EL (cell line): ENCODE measurements around the gene BAAT.
"Not testable (repeated sequence)": the region's sequence is repeated elsewhere in the genome, so short reads cannot be mapped to it uniquely, and the experiment has no call there.

Experiments
- DNase-seq: peaks from one replicate; pipeline ENCODE4 v3.0.0-alpha.2; 2016

The BAAT gene

GRCh38 chr9:101359679-101360078 lies 25.1 kb downstream of the BAAT start:
- DNase-seq, result no peak

- no peak for DNase-seq
These were observed 28.2 kb downstream of the BAAT start for GRCh38 chr9:101356619-101357018.

DNA sequence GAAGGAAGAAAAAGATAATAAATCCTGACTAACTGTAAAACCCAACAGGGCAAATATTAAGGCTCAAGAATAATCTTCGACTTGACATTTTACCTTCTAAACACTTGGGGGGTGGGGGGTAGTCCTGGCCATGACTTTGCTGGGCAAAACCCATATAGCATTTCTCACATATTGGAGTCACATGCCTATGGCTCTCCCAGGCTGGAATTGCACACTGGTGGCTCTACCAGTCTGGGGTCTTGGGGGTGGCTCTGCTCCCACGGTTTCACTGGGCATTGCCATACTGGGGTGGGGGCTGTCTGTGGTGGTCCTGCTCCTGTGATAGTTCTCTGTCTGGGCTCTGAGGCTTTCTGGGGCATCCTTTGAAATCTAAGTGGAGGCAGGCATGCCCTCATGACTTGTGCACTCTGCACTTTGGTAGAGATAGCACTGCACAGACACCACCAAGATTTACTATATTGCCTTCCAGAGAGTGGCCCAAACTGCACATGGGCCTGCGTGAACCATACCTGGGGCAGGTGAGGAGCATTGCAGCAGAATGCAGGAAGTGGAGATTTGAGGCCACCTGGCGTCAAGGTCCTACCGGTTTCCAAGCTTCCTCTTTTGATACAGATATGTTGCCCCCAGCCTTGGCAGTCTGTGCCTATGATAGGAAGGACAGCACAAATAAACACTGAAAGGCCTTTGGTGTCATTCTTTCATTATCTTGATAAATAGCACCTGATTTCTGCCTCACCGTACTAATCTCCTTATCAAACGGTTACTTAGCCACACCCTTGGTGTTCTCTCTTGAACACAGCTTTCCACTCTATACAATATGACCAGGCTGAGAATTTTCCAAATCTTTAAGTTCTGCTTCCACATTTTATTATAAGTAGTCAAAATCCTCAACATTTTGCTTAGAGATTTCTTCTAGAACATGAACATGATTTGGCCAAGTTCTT lies 29.8 kb downstream of the BAAT start:
- DNase-seq, result no peak

DNA sequence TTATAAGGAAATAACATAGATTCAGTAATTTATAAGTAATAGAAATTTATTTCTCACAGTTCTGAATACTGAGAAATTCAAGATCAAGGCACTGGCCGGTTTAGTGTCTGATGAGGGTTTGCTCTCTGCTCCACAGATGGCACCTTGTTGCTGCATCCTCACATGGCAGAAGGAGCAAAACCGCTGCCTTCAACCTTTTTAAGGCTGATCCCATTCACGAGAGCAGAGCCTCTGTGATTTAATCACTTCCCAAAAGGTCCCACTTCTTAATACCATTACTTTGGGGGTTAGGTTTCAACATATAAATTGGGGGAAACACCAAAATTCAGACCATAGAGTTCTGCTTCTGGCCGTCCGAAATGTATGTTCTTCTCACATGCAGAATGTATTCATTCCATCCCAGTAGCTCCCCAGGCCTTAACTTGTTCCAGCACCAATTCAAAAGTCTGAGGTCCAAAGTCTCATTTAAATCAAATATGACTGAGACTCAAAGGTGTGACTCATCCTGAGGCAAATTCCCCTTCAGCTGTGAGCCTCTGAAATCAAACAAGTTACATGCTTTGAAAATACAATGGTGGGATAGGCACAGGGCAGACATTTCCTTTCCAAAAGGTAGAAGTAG lies 30.6 kb downstream of the BAAT start:
- no peak for DNase-seq

GRCh38 chr9:101353683-101354082 lies 31.1 kb downstream of the BAAT start:
- no peak for DNase-seq

- no peak for DNase-seq
These were observed 31.8 kb downstream of the BAAT start for GRCh38 chr9:101352892-101353463.

DNA sequence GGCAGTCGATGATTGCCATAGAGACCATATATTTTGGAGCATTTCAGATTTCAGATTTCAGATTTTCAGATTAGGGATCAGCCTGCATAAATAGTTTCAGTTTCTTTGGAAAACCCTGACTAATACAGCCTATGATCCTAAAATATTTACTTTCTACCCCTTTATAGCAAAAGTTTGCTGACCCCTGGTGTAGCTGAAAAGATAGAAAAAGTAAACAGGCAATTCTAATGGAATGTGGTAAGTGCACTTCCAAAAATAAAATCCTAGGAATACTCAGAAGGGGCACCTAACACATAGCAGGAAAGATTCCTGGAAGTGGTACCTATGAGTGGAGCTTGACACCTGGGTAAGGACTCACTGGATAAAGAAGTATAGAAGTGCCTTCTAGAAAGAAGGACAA lies 34.5 kb downstream of the BAAT start:
- no peak for DNase-seq

DNA sequence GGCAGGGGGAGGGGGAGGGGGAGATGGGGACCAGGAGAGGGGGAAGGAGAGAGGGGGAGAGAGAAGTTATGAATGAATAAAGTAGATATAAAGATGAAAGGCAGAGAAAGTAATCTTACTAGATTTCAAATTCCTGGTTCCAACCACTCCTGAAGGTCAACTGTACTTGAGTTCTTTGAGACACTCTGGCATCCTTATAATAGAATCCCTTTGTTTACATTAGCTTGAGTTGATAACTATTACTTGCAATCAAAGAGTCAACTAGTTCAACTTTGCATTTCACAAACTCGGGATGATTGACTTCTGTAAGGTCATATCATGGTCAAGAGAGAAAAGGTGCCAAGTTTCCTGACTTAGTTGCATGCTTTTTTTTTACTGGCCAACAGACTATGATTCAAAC lies 42.2 kb downstream of the BAAT start:
- DNase-seq, result no peak

DNA sequence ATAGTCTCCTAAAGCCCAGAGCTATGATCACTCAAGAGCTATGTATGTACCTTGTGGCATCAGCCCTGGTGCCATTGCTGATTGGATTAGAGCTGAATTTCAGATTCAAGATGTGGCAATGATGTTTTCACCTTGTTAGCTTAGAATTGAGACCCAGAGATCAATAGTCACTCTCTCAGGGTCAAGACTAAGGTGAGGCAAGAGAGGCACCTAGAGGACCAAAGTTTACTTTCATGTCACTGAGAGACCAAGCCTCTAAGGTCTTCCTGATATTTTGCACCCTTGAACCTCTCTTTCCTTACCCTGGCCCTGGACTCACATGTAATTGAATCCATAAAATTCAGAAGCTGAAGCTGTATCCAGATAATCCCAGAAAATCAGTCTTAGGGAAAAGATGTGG lies 42.8 kb downstream of the BAAT start:
- no peak for DNase-seq

DNA sequence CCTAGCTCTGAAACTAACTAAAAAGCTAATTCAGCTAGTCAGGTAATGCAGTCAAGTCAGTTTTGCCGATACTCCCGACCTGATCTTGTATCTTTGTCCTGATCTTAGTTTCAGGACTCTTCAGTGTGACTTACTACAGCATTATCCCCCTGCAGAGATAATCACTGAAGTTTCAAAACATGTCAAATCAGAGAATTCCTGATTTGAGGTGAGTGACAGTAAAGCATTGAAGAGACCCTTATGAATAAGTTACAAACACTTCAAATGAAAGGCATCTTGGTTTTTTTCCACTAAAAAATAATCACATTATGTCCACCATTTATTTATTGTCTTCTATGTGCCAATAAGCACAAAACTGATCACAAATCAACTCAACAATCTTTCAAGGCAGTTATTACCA lies 47.6 kb downstream of the BAAT start:
- DNase-seq, result no peak

DNA sequence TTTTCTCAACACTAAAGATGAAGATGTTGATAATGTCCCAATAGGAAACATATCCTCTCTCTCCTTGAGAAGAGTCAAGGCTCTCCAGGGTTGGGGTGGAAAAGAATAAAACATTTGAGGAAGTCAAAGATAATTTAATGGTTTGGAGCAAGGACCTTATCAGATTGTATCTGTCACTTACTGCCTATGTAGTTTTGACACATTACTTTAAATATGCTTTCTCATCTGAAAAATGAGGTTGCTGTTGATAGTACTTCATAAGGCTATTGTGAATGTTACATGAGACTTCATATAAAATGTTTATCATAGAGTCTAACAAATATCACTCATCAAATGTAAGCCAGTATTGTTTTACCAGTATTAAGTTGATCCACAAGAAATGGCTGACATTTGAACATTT lies 48.7 kb downstream of the BAAT start:
- DNase-seq, result no peak

DNA sequence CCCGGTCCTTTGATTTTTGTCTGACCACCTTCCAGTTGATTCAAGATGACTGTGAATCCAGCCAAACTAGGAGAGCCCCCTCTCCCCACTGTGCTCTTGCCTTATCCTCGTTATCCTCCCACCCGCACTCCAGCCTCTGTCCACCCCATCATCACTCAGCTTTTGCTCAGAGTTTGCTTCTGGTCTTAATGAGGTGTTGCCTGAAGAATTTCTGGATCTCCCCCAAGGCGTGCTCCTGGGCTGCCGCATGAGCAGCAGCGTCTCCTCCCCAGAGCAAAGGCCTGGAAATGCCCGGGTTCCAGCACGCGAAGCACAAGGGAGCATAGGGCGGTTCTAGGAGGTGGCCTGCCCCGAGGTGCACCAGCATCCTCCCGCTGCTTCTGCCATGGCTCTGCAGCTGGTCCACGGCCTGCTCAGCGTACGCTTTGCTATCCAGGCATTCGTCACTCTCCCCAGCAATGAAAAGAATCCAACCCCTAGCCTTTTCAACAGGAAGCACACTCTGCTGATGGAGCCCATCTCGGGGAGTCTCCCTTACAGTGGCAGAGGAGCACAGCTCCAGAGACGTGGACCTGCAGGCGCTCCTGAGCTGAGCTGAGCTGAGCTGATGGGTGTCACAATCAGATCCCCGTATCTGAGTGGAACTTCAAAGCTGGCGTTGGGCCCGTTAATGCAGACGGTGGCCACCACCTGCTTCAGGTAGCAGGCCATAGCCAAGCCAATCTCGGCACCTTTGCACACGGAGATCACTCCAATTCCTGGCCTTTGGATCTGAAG lies 50.7 kb downstream of the BAAT start:
- DNase-seq, result no peak

GRCh38 chr9:101333490-101333889 lies 51.3 kb downstream of the BAAT start:
- DNase-seq, result no peak

DNA sequence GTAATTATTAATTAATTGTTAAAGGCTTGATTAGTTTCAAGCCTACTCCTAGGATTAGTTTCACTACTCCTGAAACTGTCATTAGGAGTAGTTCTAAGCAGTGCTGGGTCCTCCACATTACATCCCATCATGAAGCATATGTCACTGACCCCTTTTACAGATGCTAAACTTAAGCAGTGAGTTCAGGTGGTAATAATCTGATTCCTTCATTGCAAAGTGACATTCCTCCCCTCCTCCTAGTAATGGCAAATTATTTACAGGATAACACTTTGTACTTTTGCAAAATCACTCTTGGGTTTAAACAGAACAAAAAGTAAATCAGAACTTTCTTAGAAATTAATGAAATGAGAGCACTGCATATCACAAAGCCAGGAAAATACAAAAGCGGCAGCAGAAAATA lies 52.4 kb downstream of the BAAT start:
- no peak for DNase-seq

DNA sequence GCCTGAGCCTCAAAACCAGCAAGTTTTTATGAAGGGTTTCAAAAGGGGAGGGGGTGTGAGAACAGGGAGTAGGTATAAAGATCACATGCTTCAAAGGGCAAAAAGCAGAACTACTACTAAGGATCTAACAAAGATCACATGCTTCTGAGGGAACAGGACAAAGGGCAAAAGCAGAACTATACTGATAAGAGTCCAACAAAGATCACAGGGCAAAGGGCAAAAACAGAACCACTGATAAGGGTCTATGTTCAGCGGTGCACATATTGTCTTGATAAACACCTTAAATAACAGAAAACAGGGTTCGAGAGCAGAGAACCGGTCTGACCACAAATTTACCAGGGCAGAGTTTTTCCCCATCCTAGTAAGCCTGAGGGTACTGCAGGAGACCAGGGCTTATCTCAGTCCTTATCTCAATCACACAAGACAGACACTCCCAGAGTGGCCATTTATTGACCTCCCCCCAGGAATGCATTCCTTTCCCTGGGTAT lies 57.3 kb downstream of the BAAT start:
- not testable (repeated sequence) for DNase-seq

- DNase-seq, result no peak
These were observed 58.3 kb downstream of the BAAT start for GRCh38 chr9:101326501-101326900.

GRCh38 chr9:101326035-101326434 lies 58.8 kb downstream of the BAAT start:
- DNase-seq, result no peak

DNA sequence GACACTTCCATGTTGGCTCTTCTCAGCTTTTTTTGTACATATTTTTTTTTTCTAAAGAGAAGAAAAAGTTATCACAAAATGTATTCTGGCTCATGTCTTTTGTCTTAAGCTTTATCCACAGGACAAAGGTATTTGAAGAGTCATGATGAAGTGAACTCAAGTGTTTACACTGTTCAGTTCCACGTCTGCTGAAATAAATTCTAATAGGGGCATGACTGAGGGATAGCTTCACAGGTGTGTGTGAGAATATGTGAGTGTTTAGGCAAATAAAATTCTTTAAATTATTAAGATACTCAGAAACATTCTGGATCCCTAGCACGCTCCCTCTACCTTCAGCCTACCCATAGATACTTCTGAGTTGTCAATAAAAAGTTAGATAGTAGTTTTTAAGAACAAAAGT lies 59.8 kb downstream of the BAAT start:
- no peak for DNase-seq

DNA sequence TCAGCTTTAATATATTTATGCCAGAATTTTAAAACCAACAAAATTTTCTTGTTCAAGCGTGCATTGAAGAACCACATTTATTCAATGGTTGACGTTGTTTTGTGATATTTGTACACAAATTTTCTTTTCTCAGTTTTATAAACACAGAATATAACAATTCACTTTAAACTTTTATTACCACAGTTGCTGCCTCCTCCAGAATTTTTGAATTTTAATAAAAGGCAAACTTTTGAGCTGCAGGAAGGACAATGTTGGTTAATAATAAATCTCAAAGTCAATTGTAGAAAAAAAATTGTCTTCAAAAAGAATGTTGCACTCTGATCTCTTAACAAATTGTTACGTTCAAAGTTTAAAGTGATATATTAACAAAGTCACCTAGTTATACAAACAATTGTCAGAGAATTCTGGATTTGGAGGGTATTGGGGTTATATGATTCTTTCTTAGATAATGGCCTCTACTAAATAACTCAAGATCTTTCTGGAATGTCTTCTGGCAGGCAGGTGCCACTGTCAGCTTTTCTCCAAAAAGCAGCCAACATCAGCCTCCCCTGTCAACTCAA lies 60.5 kb downstream of the BAAT start:
- DNase-seq, result no peak

- no peak for DNase-seq
These were observed 61.7 kb downstream of the BAAT start for GRCh38 chr9:101323129-101323528.

- DNase-seq, result no peak
These were observed 67.1 kb downstream of the BAAT start for GRCh38 chr9:101317735-101318134.

GRCh38 chr9:101315112-101315450 lies 69.7 kb downstream of the BAAT start:
- no peak for DNase-seq

DNA sequence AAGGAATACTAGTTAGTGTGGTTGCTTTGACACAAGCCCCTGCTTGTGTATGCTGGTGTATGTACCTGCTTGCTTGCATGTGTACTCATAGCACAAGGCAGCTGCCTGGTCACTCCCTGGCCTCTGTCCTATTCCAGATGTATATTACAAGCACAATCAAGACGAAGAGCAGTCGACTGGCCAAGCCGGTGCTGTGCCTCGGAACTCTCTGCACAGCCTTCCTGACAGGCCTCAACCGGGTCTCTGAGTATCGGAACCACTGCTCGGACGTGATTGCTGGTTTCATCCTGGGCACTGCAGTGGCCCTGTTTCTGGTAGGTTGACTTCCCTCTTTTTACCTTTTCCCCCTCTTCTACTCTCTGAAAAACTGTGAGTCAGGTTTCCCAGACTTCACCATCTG lies 72.1 kb downstream of the BAAT start:
- DNase-seq, result no peak
